Raji (cell line): Measurements from ENCODE around the gene NDUFV1.

Experiments
- POLR2A ChIP-seq: IDR thresholded peaks from 2 replicates; pipeline ENCODE4 v1.6.1; 2011; ENCODE audit warnings: low read depth, low read length, control low read depth; ENCODE audit not compliant: insufficient read depth

NDUFV1 gene

GRCh38 chr11:67656278-67656922 lies 49.7 kb downstream of the NDUFV1 start:
- TF ChIP-seq POLR2A, result no peak

GRCh38 chr11:67657300-67657699 lies 50.6 kb downstream of the NDUFV1 start:
- TF ChIP-seq POLR2A, result no peak
